HEK293T (cell line): Measurements from ENCODE around the gene FGF14.

Experiments used
- CTCF ChIA-PET: fragments of 350-600 bp; formaldehyde crosslinking; extraction: SDS; loops from one replicate; lab custom pipeline; 2021; ENCODE audit warnings: antibody characterized with exemption, inconsistent platforms; lab: Yijun Ruan, JAX
- POLR2A ChIA-PET: fragments of 350-600 bp; formaldehyde crosslinking; extraction: SDS; loops from one replicate; lab custom pipeline; 2020; ENCODE audit warnings: antibody characterized with exemption, inconsistent platforms; lab: Yijun Ruan, JAX
- DNase-seq: peaks from one replicate; pipeline ENCODE4 v3.0.0; 2012; ENCODE audit warnings: mixed read lengths; ENCODE audit errors: extremely low spot score
- ARNT ChIP-seq: fragments of 450-650 bp; IDR thresholded peaks from 2 replicates; pipeline ENCODE4 v1.6.1; 2017; ENCODE audit warnings: mild to moderate bottlenecking
- BHLHE40 ChIP-seq: fragments of 450-650 bp; IDR thresholded peaks from 2 replicates; pipeline ENCODE4 v1.6.1; 2016; ENCODE audit warnings: mild to moderate bottlenecking, moderate library complexity, borderline replicate concordance
- CTBP1 ChIP-seq: fragments of 450-650 bp; IDR thresholded peaks from 2 replicates; pipeline ENCODE4 v1.6.1; 2016; ENCODE audit warnings: borderline replicate concordance
- ELF4 ChIP-seq: fragments of 450-650 bp; IDR thresholded peaks from 2 replicates; pipeline ENCODE4 v1.6.1; 2017; ENCODE audit warnings: antibody characterized with exemption
- FOXA1 ChIP-seq: fragments of 450-650 bp; IDR thresholded peaks from 2 replicates; pipeline ENCODE4 v1.6.1; 2016; ENCODE audit warnings: mild to moderate bottlenecking
- FOXK2 ChIP-seq: fragments of 450-650 bp; IDR thresholded peaks from 2 replicates; pipeline ENCODE4 v1.6.1; 2016; ENCODE audit warnings: mild to moderate bottlenecking
- FOXM1 ChIP-seq: fragments of 450-650 bp; IDR thresholded peaks from 2 replicates; pipeline ENCODE4 v1.6.1; 2017; ENCODE audit warnings: mild to moderate bottlenecking, borderline replicate concordance
- HDGF ChIP-seq: fragments of 450-650 bp; IDR thresholded peaks from 2 replicates; pipeline ENCODE4 v1.6.1; 2017; ENCODE audit warnings: antibody characterized with exemption, borderline replicate concordance
- L3MBTL2 ChIP-seq: fragments of 450-650 bp; conservative IDR thresholded peaks from 2 replicates; pipeline ENCODE4 v1.6.1; 2016; ENCODE audit warnings: mild to moderate bottlenecking
- LEF1 ChIP-seq: fragments of 450-650 bp; IDR thresholded peaks from 2 replicates; pipeline ENCODE4 v1.6.1; 2017; ENCODE audit warnings: mild to moderate bottlenecking, borderline replicate concordance
- NFRKB ChIP-seq: fragments of 450-650 bp; IDR thresholded peaks from 2 replicates; pipeline ENCODE4 v1.6.1; 2016; ENCODE audit warnings: mild to moderate bottlenecking, moderate library complexity
- PKNOX1 ChIP-seq: fragments of 450-650 bp; IDR thresholded peaks from 2 replicates; pipeline ENCODE4 v1.6.1; 2016
- SP1 ChIP-seq: fragments of 450-650 bp; IDR thresholded peaks from 2 replicates; pipeline ENCODE4 v1.6.1; 2017
- SUZ12 ChIP-seq: fragments of 450-650 bp; IDR thresholded peaks from 2 replicates; pipeline ENCODE4 v1.6.1; 2016; ENCODE audit warnings: mild to moderate bottlenecking
- TARDBP ChIP-seq: fragments of 450-650 bp; IDR thresholded peaks from 2 replicates; pipeline ENCODE4 v1.6.1; 2016
- ZNF384 ChIP-seq: fragments of 450-650 bp; IDR thresholded peaks from 2 replicates; pipeline ENCODE4 v1.6.1; 2016

The FGF14 gene

GRCh38 chr13:101763191-101763590, 638.7 kb downstream of the FGF14 start:
- DNase-seq, result no peak
- TF ChIP-seq SP1 (no peak), ZNF384 (no peak), FOXK2 (no peak), TARDBP (no peak), ELF4 (no peak), FOXM1 (no peak), FOXA1 (no peak), PKNOX1 (no peak), LEF1 (no peak), BHLHE40 (no peak), HDGF (no peak), NFRKB (no peak), SUZ12 (no peak), CTBP1 (no peak), L3MBTL2 (no peak), ARNT (no peak)
- ChIA-PET CTCF (no interaction called here), POLR2A (no interaction called here)

- CTCF ChIA-PET, result interaction anchor here (1.4 kb wide), 1 partner anchor 241 kb away, joined by 4 read pairs; no protein-coding TSS in a partner anchor
- TF ChIP-seq SP1, result no peak
- TF ChIP-seq NFRKB, result no peak
- TF ChIP-seq SUZ12, result no peak
- no peak for TF ChIP-seq L3MBTL2
- no peak for TF ChIP-seq HDGF
- TF ChIP-seq FOXK2, result no peak
- no peak for TF ChIP-seq TARDBP
- no peak for TF ChIP-seq FOXM1
- no peak for TF ChIP-seq ELF4
- no peak for TF ChIP-seq BHLHE40
- no peak for TF ChIP-seq LEF1
- no peak for TF ChIP-seq ARNT
- no peak for TF ChIP-seq ZNF384
- no peak for TF ChIP-seq CTBP1
- no peak for TF ChIP-seq FOXA1
- no peak for TF ChIP-seq PKNOX1
- peak; percentile 3 for DNase-seq
- POLR2A ChIA-PET, result no interaction called here
These were observed 644.3 kb downstream of the FGF14 start for GRCh38 chr13:101757446-101758039.

GRCh38 chr13:101755228-101755887, 646.5 kb downstream of the FGF14 start:
- ChIA-PET CTCF (no interaction called here), POLR2A (no interaction called here)
- TF ChIP-seq LEF1 (no peak), SUZ12 (no peak), SP1 (no peak), PKNOX1 (no peak), ARNT (no peak), CTBP1 (no peak), FOXA1 (no peak), FOXK2 (no peak), ELF4 (no peak), FOXM1 (no peak), HDGF (no peak), ZNF384 (no peak)
- no peak for DNase-seq

- TF ChIP-seq LEF1, result no peak
- no peak for TF ChIP-seq CTBP1
- TF ChIP-seq TARDBP, result no peak
- no peak for TF ChIP-seq ELF4
- TF ChIP-seq FOXA1, result no peak
- no peak for TF ChIP-seq SUZ12
- TF ChIP-seq L3MBTL2, result no peak
- no peak for TF ChIP-seq FOXK2
- TF ChIP-seq BHLHE40, result no peak
- no peak for TF ChIP-seq HDGF
- TF ChIP-seq SP1, result no peak
- TF ChIP-seq ARNT, result no peak
- TF ChIP-seq ZNF384, result no peak
- no peak for TF ChIP-seq NFRKB
- no peak for TF ChIP-seq FOXM1
- no peak for TF ChIP-seq PKNOX1
- DNase-seq, result no peak
- ChIA-PET POLR2A (no interaction called here), CTCF (no interaction called here)
These were observed 649.4 kb downstream of the FGF14 start for GRCh38 chr13:101752432-101752831.

- peak; percentile 3 for DNase-seq
- POLR2A ChIA-PET, result no interaction called here
These were observed 650.4 kb downstream of the FGF14 start for GRCh38 chr13:101751488-101751887.

More at GRCh38 chr13:101751488-101751887, 650.4 kb downstream of the FGF14 start:
- TF ChIP-seq BHLHE40 (no peak), LEF1 (no peak), FOXM1 (no peak), ELF4 (no peak), SP1 (no peak), HDGF (no peak), NFRKB (no peak), ARNT (no peak), ZNF384 (no peak), FOXK2 (no peak)
- CTCF ChIA-PET, result no interaction called here
